Measurements from ENCODE around the gene THRB. TPM values are rescaled to one million over a fixed set of nuclear protein-coding genes. Genes with fewer than 3 reads are reported as not detected.

THRB gene
- total RNA-seq, 3 donors from 2014 or later: 25.1 to 75.5 (median 59.8) TPM

GRCh38 chr3:24138876-24139256 is 355.8 kb downstream of the THRB start:
- TF ChIP-seq CTCF (IDR thresholded peaks at IDR 0.05): no peak
- Histone ChIP-seq H3K4me1 (ENCODE audit: low read depth) (no peaks in the 10 kb centered on the region), H3K9me3 (no peaks in the 10 kb centered on the region), H3K36me3 (ENCODE audit: low read depth) (no peaks in the 10 kb centered on the region), H3K4me3 (no peak overlapping the region)
- no peak for DNase-seq
- intact Hi-C loops (cut with DNase I, micrococcal nuclease): no loop called here
- no peak for ATAC-seq

GRCh38 chr3:24137958-24138875 is 356.4 kb downstream of the THRB start:
- Histone ChIP-seq H3K36me3 (ENCODE audit: low read depth) (no peaks in the 10 kb centered on the region), H3K9me3 (no peaks in the 10 kb centered on the region), H3K4me1 (ENCODE audit: low read depth) (no peaks in the 10 kb centered on the region), H3K4me3 (no peak overlapping the region)
- DNase-seq (peak in 1 of 3 donors; percentile 24), ATAC-seq (peak; percentile 13)
- intact Hi-C loops (cut with DNase I, micrococcal nuclease): no loop called here
- no peak for TF ChIP-seq CTCF (IDR thresholded peaks at IDR 0.05)

- H3K36me3 ChIP-seq (ENCODE audit: low read depth): no peaks in the 10 kb centered on the region
- peak; percentile 73 for ATAC-seq
- no peak for TF ChIP-seq CTCF (IDR thresholded peaks at IDR 0.05)
- H3K4me3 ChIP-seq: no peak overlapping the region
- no peak for DNase-seq
- intact Hi-C loops (cut with DNase I, micrococcal nuclease): no loop called here
- H3K9me3 ChIP-seq: no peaks in the 10 kb centered on the region
- H3K4me1 ChIP-seq (ENCODE audit: low read depth): no peaks in the 10 kb centered on the region
Observed at GRCh38 chr3:24137334-24137733, 357.3 kb downstream of the THRB start.

- no peak for DNase-seq
- Histone ChIP-seq H3K36me3 (ENCODE audit: low read depth) (no peaks in the 10 kb centered on the region), H3K4me1 (ENCODE audit: low read depth) (no peaks in the 10 kb centered on the region), H3K4me3 (no peak overlapping the region), H3K9me3 (no peaks in the 10 kb centered on the region)
- intact Hi-C loops (cut with DNase I, micrococcal nuclease): no loop called here
- peak; percentile 54 for ATAC-seq
- TF ChIP-seq CTCF (IDR thresholded peaks at IDR 0.05): no peak
Observed at GRCh38 chr3:24136624-24137310, 357.9 kb downstream of the THRB start.

- ATAC-seq: no peak
- Histone ChIP-seq H3K9me3 (no peaks in the 10 kb centered on the region), H3K4me1 (ENCODE audit: low read depth) (no peaks in the 10 kb centered on the region), H3K36me3 (ENCODE audit: low read depth) (no peaks in the 10 kb centered on the region), H3K4me3 (no peak overlapping the region)
- no peak for TF ChIP-seq CTCF (IDR thresholded peaks at IDR 0.05)
- intact Hi-C loops (cut with DNase I, micrococcal nuclease): no loop called here
- DNase-seq: no peak
Observed at GRCh38 chr3:24135280-24135679, 359.4 kb downstream of the THRB start.
